Measurements from ENCODE around the gene CCDC146.
A peak's percentile ranks its signal among the peaks of the same experiment; 100 is the strongest.
"Not testable (repeated sequence)": the region's sequence is repeated elsewhere in the genome, so short reads cannot be mapped to it uniquely, and the experiment has no call there.

CCDC146 gene

DNA sequence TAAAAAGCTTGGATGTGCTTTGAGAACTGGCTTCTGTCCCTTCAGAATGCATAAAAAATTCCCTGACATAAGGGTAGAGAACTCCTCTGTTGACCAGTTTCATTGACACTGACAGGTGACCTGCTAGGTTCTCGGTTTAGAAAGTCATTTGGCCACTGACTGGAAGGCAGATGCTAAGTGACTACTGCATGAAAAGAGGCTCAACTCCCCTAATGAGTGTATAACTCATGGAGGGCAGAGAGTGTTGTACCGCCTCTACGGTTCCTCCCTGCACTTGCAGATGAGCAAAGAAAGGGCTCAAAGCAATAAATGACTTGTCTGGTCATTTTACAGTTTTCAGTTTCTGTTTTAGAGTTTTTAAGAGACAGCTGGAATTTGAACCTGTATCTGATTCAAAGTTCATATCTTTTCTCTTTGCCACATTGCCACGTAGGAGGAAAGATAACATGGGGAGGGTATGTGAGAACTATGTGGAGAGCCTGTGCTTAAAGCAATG is 80.1 kb downstream of the CCDC146 start:
- DNase-seq = no peak

DNA sequence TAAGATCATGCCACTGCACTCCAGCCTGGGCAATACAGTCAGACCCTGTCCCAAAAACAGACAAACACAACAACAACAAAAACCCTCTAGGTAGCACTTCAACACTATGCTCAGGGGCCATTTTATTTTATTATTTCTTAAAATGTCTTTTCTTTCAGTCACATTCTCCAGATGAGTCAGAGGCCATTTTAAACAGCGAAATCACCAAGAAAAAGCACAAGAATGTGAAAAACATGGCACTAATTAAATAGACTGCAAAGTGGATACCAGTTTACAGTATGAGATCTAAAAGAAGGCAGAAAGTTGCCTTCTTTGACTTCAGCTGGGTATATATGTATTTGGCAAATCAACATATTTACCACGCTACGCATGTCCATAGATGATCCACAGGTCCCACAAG is 83.3 kb downstream of the CCDC146 start:
- no peak for DNase-seq

DNA sequence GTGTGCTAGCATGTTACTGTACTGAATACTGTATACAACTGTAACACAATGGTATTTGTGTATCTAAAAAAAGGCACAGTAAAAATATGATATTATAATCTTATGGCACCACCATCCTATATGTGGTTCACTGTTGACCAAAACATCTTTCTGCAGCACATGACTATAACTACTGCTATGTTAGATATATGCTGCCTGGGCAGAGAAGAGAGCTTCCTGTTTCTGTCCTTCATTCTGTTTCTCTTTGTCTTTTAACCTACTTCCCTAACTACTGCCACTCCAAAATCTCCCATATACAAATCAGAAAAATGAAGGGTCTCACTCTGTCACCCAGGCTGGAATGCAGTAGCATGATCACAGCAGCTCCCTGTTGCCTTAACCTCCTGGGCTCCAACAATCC is 86.0 kb downstream of the CCDC146 start:
- no peak for DNase-seq

DNA sequence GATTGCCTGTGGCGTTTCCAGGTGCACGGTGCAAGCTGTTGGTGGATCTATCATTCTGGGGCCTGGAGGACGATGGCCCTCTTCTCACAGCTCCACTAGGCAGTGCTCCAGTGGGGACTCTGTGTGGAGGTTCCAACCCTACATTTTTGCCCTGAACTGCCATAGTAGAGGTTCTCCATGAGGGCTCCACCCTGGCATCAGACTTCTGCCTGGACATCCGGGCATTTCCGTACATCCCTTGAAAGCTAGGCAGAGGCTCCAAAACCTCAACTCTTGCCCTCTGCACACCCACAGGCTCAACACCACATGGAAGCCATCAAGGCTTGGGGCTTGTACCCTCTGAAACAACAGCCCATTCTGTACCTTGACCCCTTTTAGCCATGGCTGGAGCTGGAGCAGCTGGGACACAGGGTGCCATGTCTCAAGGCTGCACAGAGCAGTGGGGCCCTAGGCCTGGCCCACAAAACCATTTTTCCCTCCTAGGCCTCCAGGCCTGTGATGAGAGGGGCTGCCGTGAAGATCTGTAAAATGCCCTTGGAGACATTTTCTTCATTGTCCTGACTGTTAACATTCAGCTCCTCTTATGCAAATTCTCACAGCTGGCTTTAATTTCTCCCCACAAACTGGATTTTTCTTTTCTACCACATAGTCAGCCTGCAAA is 87.2 kb downstream of the CCDC146 start:
- no peak for DNase-seq

DNA sequence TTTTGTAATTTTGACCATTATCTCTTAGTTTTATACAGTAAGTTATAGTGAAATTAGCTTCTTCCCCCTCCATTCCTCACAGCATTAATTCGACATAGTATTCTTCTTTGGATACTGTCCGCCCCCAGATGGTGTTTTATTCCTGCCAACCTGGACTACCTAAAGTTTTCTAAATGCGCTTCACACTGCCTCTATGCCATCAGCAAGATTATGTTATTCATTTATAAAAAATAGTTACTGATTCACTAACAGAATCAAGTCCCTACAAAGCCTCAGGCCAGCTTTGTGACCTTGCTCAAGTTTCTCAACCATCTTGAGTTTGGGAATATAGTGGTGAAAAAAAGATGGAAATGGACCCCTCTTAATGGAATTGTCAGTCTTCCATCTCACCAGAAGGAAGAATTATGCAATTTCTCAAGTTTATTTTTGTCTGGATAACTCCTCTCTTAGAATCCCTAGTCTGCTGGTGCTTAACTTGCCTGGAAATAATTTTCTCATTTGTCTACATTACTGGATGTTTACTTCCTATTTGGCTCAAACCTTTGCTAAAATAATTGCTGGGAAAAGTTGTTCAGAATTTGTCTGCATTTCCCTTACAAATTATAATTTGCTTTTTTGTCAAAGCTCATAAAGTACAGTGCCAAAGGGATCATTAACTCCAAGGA is 93.9 kb downstream of the CCDC146 start:
- no peak for DNase-seq

DNA sequence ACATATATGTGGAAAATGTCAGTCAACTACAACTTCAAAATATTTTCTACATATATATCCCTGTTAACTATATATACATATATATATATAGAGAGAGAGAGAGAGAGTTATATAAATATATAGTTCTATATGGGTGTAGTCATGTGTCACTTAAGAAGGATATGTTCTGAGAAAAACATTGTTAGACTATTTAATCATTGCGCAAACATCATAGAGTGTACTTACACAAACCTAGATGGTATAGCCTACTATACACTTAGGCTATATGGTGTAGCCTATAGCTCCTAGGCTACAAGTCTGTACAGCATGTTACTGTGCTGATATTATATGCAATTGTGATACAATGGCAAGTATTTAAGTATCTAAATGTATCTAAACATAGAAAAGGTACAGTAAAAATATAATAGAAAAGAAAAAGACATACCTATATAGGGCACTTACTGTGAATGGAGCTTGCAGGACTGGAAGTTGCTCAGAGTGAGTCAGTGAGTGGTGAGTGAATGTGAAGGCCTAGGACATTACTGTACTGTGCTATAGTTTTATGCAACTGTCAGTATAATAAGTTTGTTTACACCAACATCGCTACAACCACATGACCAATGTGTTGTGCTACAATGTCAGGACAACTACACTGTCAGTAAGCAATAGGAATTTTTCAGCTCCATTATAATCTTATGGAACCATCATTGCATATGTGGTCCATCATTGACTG is 95.2 kb downstream of the CCDC146 start:
- DNase-seq = no peak

GRCh38 chr7:77219701-77220331 is 97.4 kb downstream of the CCDC146 start:
- not testable (repeated sequence) for DNase-seq

DNA sequence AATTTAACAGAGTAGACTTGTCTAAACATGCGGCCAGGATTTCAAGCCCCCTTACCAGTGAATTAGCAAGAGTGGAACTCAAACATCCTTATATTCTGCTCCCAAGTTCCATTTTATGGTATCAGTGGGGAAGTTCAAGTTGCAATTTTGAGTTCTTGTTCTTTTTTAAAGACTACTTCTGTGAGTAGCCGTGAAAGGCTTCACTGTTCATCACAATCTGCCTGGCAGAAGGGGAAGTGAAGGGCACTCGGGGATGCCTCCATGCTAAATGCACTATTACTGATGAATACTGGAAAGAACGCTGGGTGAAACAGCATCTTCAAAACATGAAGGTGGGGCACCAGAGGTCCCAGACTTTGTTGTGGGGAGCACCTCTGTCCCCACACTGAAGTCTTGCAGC is 99.7 kb downstream of the CCDC146 start:
- DNase-seq = no peak

DNA sequence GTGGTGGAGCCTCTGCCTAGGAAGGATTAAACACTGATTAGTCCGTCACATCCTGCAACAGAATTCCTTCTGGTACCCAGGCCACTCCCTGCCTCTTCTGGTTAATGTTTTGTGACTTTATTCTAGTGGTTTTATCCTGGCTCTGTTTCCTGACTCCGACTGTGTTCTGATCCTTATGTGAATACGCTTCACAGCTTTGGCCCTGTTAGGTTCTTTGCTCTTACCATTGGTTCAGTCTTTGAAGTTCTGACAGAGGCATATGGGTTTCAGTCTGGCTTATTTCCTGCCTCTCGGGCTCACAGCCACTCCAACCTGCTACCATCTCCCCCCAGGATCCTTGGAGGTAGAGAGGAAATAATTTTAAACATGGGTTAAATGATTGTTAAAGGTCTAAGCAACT is 100.4 kb downstream of the CCDC146 start:
- DNase-seq = no peak

DNA sequence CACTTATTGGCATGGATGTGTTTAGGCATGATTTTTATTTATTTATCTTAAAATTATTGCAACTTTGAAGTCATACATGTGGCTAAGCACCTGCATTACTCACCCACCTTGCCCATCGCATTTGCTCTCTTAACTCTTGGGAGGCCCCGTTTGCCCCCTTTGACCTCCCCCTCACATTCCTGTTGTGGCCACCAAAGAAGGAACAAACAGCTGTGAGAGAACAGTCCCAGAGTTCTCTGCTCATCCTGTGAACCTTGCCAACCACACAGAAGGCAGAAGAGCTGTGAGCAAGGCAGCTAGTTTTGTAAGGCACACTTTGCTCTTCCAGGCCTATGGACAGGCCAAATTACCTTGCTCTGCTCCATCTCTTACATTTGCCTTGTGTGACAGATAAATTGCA is 100.8 kb downstream of the CCDC146 start:
- no peak for DNase-seq

DNA sequence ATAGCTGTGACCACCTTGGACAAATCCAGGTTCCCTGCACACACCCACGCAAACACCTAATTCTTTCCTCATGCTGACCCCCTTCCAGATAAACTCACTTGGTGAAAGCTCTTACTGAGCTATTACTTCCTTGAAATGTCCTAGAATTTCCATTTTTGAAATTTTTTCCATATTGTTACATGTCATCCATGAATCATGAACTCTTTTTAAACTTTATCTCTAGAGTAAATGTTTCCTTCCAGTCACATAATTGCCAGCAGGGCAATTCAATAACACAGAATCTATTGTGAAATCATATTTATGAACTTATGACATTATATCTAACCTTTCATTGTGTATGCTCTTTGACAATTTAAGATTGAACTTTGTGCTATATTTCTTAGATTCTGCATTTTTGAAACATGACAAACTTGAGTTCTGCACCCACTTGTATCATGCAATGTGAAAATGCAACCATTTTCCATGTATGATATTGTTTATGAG is 104.0 kb downstream of the CCDC146 start:
- DNase-seq = no peak

- not testable (repeated sequence) for DNase-seq
These were observed 106.4 kb downstream of the CCDC146 start for GRCh38 chr7:77228795-77229194.

DNA sequence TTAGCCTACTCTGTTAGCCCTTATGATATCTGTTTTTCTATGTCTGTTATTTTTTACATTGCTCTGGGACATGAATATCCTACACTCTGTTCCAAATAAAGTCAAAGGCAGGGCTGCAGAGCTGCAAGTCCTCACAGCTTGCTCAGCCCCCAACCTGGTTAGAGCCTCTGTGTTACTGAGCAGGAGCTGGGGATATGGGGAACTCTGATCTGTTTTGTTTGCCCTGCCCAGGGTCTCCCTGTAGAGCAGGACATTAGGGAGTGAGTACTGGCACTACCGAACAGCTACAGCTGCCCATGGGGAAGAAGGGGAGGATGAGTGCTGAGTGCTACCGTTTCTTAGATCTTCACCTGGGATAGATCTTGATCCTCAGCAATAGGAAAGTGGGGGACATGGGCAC is 110.1 kb downstream of the CCDC146 start:
- no peak for DNase-seq

- no peak for DNase-seq
These were observed 112.9 kb downstream of the CCDC146 start for GRCh38 chr7:77235276-77235675.

DNA sequence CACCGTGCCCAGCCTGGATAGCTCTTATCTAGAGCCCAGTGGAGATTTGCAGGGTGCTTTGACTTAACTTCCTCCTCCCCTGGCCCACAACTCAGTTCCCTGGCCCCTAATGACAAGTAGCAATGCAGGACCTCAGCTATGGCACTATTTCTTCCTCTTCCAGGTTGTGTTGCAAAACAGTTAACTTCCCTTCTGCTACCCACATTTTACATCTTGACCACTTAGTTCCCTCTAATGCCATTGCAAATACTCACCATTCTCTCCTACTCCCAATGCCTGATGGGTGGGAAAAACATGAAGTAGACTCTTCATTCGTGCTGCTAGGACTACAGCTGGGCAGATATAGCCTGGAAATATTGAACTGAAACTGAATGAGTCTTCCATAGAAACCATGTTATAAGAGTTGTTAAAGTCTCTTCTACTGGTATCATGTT is 116.3 kb downstream of the CCDC146 start:
- peak; percentile 22 for DNase-seq

DNA sequence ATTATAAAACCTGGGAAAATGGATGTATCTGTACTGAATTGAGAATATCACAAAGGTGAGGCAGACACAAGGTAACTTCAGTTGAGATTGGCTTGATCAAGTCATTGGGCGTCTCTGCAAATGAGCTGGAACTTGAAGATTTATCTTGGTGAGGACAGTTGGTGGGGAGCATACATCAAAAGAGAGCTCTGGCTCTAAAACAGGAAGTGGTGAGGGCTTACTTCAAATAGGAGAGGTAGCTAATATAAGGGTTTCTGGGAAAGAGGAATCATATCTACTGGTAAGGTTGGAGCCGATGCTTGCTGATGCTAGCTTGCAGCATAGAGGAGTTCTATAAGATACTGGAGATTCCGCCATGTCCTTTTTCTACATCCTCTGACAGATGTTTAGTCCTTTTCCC is 117.1 kb downstream of the CCDC146 start:
- no peak for DNase-seq

DNA sequence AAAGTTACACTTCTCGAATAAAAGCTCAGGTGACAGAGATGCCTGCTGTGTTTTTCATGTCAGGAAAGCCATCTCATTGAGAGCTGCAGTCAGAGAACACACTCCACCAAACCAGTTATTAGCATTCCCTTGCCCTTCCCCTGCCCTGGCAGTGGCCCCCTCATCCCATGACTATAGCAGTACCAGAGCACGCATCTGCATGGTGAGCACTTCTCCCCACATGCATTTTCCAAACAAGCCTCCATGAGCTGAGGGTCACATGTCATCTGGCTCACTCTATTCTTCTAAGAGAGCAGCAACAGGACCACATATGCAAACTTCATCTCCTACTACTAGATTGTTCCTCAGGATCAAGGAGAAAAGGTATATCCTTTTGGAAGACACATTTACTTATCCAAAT is 119.7 kb downstream of the CCDC146 start:
- no peak for DNase-seq

DNA sequence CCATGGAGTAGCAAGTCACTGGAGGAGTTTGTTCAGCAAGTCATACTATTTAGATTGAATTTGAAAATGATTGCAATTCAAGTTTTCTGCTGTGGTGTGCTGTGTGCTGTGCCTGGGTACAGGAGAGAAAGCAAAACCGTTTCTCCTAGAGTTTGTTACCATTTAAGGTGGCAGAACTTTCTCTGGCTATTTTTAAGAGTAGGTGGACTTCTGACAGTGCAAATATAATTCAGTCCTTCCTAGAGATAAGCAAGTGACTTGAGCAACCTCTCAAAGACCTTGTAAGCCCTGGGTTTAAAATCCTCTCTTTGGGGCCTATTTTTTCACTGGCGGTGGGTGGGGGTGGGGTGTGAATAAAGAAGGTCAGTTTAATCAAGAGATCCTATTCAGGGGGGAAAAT is 120.1 kb downstream of the CCDC146 start:
- DNase-seq = no peak

DNA sequence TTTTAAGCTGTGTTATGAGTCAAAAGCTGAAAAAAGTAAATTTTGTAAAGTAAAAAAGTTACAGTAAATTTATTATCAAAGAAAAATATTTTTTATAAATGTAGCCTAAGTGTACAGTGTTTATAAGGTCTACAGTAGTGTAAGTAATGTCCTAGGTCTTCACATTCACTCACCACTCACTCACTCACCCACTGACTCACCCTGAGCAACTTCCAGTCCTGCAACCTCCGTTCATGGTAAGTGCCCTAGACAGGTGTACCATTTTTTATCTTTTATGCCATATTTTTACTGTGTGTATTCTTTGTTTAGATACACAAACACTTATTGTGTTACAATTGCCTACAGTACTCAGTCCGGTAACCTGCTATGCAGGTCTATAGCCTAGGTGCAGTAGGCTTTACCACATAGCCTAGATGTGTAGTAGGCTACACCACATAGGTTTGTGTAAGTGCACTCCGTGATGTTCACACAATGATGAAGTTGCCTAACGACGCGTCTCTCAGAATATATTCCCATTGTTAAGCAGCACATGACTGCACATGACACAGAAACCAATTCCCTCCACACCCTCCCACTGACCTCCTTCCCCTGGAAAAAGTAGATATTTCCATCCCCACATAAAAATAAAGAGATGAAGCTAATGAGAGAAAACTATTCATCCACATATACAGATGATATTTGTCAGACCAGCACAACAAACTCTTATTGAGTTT is 122.0 kb downstream of the CCDC146 start:
- DNase-seq = no peak

DNA sequence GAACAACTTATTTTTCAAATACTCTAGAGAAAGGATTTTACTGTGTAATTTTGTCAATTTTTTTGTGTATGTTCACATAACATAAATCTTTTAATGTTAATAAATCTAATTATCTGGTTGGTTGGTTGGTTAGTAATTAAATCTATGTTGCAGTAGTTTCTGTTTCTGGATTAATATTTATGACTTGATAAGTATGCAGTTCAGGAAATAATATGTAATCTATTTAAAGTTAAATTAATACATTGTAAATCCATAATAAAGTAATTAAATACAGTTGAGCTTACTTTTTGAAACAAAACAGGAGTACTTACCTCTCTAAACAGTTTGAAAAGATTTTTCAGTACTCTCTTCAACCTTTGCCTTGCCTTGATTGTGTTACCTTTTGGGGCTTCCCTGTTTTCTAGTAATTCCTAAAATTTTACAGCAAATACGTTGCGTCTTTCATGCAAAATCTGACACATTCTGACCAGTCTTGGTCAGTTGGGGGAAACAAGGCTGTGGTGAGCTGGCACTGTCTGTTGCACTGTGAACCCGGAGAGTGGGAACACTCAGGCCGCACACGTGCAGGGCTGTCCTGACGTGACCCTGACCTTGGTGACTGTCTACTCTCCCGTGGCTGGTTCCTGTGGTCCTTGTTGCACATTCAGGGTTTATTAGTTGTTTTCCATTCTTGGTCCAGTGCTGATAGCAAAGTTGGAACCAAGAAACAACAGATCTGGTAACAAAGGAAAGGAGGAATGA is 122.8 kb downstream of the CCDC146 start:
- DNase-seq = no peak

GRCh38 chr7:77246026-77246640 is 123.7 kb downstream of the CCDC146 start:
- DNase-seq = no peak
